GM21423 (cell line): ENCODE results near the gene TXNDC8.
"Not testable (repeated sequence)": the region's sequence is repeated elsewhere in the genome, so short reads cannot be mapped to it uniquely, and the experiment has no call there.

Source experiments
- ATAC-seq: cut with Tn5 transposase; IDR thresholded peaks from one replicate; pipeline ENCODE4 v1.9.1; 2021; ENCODE audit warnings: mild to moderate bottlenecking, moderate library complexity; ENCODE audit not compliant: unreplicated experiment

TXNDC8 gene

DNA sequence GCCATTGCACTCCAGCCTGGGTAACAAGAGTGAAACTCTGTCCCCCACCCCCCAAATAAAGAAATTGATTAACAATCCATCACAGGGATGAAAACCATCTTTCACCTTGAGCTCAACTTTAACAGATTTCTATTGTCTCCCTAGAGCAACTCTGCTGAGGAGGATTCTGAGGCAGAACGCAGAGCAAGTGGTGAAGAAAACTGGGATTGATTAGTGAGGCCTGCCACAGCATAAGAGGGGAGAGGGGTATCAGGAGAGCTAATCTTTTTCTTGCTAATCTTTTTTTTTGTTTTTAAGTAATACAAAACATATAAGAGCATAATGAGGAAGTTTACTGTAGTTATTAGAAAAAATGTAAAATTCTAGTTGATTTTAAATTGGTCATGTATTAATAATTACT is 8.9 kb downstream of the TXNDC8 start:
- no peak for ATAC-seq

DNA sequence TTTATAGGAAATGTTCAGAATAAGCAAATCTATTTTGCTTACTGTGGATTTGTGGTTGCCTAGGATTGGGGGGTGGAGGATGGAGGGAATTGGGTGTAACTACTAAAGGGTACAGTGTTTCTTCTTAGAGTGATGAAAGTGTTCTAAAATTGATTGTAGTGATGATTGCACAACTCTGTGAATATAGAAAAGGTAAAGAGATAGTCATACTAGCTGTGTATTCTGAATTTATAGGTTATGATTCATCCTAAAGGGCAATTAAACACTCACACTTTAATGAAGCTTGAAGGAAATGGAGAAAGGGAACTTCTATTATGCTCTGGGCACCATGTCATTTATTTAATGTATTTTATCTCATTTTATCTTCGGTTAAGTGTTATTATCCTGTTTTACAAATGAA is 9.9 kb downstream of the TXNDC8 start:
- no peak for ATAC-seq

DNA sequence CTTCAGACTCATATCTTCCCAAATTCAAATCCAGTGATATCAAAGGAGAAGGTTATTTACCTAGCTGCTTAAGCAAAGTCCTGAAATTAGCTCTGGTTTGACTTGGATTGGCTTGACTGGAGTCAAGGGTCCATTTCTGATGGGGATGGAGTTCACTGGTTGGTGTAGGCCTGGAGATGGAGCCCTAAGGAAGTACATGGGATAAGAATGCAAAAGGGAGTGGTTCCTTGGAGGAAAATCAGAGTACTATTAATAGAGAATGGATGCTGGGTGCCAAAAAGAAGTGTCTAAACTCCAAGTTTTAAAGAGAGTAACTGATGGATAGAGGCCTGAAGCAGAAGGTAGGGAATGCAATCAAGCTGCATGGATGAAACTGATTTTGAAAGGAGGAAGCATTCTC is 13.8 kb downstream of the TXNDC8 start:
- ATAC-seq, result no peak

DNA sequence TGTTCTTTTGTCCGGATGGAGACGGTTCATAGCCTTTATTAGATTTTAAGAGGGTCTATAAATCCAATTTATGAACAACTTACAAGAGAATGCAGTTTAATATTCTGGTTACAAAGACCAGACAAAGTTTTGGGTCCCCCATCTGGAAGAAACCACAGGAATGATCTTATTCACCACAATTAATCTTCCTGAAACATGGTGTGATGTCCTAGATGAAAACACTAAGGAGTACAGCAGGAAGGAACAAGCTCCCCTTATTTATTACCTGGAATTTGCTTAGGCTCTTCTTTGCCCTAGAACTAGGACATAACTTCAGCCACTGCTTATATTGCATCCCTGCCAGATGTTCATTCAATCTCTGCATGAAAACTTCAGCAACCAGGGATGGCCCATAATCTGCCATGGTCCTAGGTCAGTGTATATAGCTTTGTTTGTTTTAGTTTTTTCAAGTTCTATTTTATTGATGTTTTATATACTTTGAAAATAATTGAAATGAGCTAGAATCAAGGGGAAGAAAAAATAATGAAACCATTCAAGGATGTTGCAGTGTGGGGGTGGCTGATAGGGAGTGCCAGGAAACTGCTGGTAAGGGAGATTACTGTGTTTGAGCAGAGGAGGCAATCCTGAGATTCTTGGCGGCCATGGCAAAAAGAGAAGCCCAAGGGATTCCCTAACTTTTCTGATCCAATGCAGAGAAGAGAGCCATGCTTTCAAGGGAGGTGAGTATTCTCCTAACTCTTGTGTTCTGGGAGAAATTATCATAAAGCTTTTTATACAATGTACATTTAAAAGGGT is 16.8 kb downstream of the TXNDC8 start:
- no peak for ATAC-seq

DNA sequence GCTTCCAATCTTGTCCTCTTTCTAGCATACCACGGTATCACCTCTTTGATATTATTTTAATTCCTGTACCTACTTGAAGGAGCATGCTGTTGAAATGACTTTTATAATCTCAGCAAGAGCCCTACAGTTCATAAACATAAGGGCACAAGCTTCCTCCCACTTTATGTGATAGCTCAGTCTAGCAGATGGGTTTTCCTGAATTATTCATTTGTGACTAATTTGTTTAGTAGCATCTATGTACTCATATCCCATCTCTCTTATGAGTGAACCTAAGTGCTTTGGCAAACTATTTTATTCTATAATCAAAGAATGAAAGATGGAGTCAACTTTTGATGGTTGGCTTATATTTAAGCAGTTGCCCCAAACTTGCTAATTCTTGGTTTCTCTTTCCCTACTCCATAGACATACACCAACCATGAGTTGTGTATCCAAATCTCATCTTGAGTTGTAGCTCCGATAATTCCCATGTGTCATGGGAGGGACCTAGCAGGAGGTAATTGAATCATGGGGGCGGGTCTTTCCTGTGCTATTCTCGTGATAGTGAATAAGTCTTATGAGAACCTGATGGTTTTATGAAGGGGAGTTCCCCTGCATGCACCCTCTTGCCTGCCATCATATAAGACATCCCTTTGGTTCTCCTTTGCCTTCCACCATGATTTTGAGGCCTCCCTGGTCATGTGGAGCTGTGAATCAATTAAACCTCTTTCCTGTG is 17.7 kb downstream of the TXNDC8 start:
- no peak for ATAC-seq

DNA sequence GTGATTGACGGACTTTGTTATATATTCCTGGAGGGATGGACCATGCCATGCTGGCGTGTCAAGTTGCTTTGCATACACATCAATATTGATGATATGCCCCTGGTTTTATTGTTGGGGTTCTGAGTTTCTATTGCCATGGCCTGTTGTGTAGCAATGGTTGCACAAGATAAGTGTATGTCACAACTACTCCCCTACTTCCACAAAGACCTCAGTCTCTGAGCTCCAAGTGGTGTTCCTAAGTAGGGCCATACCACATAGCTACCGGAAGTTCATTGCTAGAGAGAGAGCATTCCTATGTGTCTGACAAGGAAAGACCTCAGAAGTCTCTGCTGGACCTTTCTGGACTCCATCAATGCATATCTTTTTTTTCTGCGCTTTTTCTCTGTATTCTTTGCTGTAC is 19.8 kb downstream of the TXNDC8 start:
- ATAC-seq, result no peak

DNA sequence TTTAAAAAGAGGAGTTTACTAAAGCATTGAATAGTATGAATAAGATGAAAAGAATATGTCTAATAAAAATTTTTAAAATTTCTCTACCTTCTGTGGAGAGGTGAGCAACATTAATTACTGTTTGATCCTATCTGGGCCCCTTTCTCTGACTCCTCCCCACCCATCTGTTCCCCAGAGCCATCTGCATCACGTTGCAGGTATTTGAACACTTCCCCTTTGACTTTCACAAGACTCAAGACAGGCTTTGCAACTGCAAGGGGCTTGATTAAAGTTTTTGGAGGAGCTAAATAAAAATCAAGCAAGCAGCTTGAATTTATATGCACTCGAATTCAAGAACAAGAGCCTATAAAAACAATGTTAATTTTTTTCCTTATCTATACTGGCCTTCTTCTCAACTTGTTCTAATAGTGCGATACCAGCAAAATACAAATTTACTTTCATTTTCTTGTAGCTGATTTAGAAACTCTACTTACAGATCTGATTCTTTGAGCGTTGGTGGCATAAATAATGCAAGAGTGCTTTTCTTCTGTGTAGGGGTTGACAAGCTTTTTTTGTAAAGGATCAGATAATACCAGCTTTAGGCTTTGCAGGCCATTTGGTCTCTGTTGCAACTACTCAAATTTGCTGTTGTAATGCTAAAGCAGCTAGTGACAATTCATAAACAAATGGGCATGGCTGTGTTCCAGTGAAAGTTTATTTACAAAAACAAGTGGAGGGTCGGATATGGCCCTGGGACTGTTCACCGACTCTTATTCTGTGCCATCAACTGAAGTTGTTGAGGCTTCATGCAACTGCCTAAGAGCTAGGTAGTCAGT is 21.2 kb downstream of the TXNDC8 start:
- ATAC-seq, result peak; percentile 95

DNA sequence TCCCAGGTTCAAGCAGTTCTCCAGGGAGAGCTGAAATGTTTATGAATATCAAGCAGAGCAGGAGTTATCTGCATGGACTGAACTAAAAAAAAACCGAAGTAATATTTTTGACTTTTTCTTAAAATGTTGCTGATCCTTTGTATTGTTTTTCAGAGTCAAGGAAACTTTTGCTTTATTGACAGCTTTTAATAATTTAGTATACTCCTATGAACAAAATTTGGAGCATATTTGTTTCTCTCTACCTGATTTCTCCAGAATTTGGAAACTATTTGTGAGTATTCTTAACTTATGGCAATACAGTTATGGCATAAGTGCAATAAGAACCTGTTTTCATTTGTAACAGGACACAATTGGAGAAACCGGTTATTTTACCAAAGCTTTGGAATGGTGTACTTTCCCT is 25.7 kb downstream of the TXNDC8 start:
- not testable (repeated sequence) for ATAC-seq

DNA sequence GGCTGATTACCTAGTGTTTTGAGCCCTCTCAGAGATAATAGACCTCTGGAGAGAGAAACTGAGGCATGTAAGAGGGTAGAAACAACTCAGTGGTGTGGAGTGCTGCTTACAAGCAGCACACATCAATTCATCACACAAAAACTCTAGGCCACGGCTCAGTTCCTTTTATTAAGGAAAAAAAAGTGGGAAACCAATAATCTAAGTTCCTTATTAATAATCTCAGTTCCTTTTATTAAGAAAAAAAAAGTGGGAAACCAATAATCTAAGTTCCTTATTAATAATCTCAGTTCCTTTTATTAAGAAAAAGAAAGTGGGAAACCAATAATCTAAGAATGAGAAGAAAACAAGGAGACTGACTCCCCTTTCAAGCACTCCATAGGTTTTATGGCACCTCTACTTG is 28.0 kb downstream of the TXNDC8 start:
- no peak for ATAC-seq

DNA sequence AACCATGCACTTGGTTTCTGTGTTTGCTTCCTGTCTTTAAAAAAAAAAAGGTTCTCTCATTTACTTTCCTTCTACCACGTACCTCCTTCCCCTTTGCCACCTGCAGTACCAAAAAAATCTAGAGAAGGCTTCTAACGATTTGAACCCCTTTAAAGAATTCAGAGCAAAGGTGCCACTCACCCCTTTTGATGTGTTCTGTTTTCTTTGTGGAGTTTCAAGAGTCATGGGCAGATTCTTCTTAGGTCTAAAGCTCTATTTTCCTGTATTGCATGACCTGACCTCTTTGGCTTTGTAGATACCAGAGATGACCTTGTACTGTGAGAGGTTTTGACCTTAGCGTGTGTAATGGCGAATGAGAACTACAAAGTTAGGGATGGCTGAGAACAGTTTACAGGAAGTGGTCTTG is 29.0 kb downstream of the TXNDC8 start:
- ATAC-seq, result peak; percentile 52

DNA sequence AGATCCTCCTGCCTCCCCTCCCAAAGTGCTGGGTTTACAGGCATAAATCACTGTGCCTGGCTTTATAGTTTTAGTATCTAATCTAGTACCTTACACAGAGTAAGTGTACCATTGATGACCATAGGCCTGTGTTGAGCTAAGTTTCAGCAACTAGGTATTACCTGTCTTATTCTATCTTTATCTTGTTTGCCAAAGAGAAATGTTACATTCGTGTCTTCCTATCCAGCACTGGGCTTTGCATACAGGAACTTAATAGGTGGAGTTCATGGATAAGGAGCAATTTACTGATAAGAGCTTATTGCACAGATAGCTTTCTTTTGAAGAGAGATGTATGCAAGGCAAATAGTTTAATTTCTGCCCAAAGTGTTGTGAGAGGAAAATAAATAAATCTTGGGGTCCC is 30.5 kb downstream of the TXNDC8 start:
- ATAC-seq, result no peak

DNA sequence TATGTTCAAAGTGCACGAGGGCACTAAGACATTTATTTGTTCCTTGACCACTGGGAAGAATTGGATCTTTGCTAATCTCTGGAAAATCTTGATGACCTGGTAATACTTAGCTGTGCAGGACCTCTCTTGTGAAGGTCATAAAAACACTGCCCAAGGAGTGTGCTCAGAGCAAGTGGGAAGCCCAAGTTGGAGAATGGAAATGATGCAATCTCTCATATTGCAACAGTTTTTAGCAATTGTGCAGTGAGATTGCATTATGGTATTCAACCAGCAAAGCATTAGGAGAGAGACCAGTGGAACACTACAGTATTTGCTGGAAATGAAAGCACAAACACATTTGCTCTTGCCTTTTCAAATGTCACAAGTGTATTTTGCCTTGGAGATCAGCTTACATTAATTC is 34.5 kb downstream of the TXNDC8 start:
- ATAC-seq, result no peak

DNA sequence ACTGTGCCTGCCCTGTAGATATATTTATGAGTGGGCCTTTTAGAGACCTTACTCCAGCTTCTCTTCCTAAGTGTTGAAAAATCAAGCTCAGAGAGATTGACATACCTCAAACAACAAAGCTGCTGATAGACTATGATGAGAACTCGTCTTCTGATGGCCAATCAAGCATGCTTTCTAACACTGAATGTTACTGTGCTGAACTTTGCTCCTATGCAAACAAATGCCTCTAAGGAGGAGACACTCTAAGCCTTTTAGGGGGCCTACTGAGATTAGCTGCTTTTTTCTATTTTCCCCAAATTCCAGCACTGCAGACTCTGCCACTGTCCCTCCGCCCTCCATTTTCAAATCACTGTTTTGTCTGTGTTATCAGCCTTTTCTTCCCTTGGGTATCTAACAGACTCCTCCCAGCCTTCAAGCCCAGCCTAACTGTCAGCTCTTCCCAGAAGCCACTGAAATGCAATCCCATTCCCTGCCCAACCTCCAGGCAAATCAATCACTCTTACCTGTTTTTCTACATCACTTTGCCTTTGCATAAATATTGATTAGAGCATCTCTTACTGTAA is 39.5 kb downstream of the TXNDC8 start:
- ATAC-seq, result no peak

DNA sequence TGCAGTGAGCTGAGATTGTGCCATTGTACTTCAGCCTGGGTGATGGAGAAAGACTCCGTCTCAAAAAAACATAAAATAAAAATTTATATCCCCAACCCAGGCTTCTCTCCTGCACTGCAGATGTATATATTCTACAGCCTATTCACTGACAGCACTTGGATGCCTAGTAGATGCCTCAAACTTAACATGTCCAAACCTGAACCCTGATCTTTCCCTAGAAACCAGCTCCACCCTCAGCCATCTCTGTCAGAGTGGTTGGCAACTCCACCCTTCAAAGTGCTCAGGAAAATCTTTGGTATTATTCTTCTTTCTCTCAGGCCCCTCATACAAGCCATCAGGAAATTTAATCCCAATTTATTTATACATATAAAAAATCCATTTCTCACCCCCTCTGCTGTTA is 44.4 kb downstream of the TXNDC8 start:
- no peak for ATAC-seq

DNA sequence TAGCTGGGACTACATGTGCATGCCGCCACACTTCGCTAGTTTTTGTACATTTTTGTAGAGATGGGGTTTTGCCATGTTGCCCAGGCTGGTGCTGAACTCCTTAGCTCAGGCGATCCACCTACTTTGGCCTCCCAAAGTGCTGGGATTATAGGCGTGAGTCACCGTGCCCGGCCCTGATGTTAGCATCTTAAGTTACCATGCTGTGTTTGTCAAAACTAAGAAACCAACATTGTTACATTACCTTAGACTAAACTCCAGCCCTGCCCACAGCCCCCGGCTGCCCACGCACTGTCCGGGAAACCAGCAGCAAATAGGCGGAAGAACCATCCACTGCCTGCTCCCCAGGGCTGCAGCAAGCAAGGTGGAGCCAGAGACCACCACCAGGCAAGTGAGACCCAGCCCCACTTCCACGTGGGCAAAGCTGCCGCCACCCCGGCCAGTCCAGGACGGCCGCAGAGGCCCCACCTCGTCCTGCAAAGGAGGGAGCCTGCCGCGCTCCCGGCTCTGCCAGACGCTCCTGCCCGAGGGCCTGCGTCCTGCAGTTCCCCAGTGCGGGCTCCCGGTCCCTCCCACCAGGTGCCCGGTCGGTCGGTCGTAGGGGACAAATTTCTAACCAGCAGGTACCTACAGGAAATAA is 45.6 kb downstream of the TXNDC8 start:
- no peak for ATAC-seq

DNA sequence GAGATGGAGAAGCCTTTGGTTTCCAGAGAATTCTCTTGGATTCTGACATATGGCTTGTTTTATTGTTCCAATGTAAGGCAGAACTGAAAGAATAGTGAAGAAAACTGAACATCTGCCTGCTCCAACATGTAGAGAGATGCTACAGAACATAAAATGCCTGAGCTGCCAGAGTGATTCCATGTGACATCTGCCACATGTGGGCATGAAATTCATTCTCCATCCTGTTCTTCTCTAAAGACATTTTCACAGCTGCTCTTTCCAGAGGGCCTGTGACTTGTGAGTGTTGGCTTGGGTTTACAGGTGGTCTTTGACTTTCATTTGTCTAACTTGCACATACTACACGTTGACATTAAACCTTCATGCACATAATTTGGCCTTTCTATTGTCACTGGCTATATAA is 47.7 kb downstream of the TXNDC8 start:
- ATAC-seq, result no peak

DNA sequence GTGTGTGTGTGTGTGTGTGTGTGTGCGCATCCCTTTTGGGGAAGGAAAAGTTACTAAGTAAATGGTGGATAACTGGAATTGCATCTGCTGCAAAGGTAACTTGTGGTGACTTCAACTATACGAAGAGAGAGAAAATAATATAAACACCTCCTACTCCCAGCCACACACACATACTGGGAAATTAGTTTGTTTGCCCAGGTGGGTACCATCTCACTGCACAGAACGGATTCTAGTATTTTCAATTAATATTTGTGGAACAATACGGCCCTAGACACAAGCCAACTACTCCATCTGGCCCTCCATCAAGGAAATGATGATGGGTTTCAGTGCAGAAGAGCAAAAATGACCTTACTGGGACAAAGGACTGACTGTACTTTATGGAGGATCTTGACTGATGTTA is 49.2 kb downstream of the TXNDC8 start:
- ATAC-seq, result no peak

DNA sequence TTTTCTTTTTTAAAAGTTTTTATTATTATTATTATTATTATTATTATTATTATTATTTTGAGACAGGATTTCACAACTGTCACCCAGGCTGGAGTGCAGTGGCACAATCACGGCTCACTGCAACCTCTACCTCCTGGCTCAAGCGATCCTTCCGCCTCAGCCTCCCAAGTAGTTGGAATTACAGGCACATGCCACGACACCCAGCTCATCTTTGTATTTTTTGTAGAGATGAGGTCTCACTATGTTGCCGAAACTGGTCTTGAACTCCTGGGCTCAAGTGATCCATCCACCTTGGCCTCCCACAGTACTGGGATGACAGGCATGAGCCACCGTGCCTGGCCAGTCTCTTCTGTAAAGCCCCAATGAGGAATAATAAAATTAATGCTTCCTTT is 50.4 kb downstream of the TXNDC8 start:
- ATAC-seq, result no peak

DNA sequence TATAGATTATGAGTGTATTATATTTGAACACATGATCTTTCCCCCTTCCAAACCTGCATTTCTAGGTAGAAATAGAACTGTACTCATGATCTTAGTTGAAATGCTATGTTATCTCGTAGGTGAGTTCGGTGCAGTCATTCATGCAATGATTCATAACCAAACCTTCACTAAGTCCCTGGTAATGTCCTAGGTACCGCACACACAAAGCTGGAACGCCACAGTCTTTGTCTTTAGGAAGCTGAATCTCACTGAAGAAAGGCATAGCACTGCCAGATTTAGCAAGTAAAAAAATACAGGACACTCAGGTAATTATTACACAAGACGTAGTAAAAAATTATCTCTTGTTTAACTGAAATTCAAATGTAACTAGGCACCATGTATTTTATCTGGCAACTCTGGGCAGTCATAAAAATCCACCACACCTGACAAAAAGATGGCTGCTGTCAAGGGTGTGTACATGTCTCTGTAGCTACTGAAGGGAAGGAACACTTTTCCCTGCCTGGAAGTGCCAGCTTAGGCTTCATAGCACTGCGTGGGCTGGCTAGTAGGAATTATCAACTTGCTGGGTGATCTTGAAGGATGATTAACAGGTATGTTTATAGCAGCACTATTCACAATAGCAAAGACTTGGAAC is 53.3 kb downstream of the TXNDC8 start:
- no peak for ATAC-seq

DNA sequence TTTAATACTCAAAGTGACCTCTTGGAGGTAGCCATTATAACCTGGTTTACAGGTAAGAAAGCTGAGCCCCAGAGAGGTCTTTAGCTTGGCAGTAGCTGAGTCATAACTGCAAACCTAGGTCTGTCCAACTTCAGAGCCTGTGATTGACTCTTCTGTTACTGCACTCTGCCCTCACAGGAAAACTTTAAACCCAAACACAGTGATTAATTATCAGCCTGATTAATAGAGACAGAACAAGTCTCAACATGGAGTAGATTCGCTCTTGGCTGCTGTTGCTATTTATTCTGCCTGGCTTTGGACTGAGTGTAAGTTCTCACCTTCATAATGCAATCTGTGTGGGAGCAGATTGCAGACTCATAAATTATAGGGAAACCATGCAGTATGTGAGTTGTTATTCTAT is 53.9 kb downstream of the TXNDC8 start:
- ATAC-seq, result no peak

DNA sequence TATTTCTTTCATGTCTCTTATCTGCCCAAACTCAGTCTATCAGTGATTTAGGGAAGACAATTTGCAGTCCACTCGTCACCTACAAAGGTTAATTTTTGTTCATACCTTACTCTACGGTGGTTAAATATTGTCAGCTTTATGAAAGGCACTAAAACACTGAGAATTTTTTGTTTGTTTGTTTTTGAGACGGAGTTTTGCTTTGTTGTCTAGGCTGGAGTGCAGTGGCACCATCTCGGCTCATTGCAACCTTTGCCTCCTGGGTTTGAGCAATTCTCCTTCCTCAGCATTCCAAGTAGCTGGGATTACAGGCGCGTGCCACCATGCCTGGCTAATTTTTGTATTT is 55.0 kb downstream of the TXNDC8 start:
- ATAC-seq, result no peak
